Choroid plexus epithelial cell (primary cell): ENCODE results near the gene GAS1.

Experiments used
- DNase-seq: peaks from one replicate; pipeline ENCODE4 v3.0.0-alpha.2; 2010; ENCODE audit warnings: low read depth
- H3K4me3 ChIP-seq: 2 replicates; pipeline ENCODE4 v1.5.1; 2011; ENCODE audit warnings: low read depth, mild to moderate bottlenecking, control low read depth, low read length, moderate library complexity
- TF ChIP-seq, protein P1 (sequence below): conservative IDR thresholded peaks from 2 replicates; pipeline ENCODE4 v1.5.1; 2011; ENCODE audit warnings: low read depth, mild to moderate bottlenecking, control low read depth, inconsistent platforms, low read length, moderate library complexity

Gene GAS1

DNA sequence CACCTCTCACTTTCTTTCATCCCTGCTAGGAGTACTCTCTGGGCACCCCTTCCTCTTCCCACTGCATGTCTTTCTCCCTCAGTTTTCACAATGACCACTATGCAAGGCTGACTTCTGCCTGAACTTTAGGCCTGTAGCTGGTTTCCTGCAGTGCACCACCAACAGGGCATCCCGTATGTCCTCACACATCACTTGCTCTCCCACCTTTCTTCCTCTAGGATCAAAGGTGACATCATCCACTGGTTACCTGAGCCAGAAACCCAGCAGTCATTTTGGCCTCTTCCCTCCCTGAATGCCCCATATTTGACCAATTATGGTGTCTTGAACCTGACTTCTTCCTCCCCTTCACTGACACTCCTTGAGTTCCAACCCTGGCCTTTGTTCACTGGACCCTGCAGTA lies 8.5 kb downstream of the GAS1 start:
- no peak overlapping the region for H3K4me3 ChIP-seq
- DNase-seq = no peak
- TF ChIP-seq, protein P1, sequence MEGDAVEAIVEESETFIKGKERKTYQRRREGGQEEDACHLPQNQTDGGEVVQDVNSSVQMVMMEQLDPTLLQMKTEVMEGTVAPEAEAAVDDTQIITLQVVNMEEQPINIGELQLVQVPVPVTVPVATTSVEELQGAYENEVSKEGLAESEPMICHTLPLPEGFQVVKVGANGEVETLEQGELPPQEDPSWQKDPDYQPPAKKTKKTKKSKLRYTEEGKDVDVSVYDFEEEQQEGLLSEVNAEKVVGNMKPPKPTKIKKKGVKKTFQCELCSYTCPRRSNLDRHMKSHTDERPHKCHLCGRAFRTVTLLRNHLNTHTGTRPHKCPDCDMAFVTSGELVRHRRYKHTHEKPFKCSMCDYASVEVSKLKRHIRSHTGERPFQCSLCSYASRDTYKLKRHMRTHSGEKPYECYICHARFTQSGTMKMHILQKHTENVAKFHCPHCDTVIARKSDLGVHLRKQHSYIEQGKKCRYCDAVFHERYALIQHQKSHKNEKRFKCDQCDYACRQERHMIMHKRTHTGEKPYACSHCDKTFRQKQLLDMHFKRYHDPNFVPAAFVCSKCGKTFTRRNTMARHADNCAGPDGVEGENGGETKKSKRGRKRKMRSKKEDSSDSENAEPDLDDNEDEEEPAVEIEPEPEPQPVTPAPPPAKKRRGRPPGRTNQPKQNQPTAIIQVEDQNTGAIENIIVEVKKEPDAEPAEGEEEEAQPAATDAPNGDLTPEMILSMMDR = no peak

DNA sequence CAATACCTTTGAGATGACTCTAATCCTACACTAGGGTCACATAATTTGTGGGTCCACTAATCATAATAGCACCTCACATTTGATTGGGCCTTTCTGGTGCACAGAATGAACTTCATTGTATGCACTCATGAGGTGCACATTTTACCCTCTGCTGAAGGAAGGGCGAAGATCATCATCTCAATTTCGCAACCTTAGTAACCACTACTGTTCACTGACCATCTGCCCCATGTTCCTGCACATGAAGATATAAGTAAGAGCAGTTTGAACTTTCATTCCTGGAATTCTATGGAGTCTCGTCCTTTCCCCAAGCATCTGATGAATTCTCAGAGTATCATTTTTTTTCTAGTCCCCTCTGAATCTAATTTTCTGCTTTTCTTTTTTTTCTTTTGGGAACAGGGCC lies 21.2 kb downstream of the GAS1 start:
- no peak overlapping the region for H3K4me3 ChIP-seq
- no peak for DNase-seq
- TF ChIP-seq, protein P1 = no peak

- H3K4me3 ChIP-seq = no peak overlapping the region
- TF ChIP-seq, protein P1 = no peak
- peak; percentile 55 for DNase-seq
Observed at GRCh38 chr9:86925686-86926085, 21.6 kb downstream of the GAS1 start.

- H3K4me3 ChIP-seq = no peak overlapping the region
- TF ChIP-seq, protein P1 = no peak
- no peak for DNase-seq
Observed at GRCh38 chr9:86924206-86924605, 23.1 kb downstream of the GAS1 start.

DNA sequence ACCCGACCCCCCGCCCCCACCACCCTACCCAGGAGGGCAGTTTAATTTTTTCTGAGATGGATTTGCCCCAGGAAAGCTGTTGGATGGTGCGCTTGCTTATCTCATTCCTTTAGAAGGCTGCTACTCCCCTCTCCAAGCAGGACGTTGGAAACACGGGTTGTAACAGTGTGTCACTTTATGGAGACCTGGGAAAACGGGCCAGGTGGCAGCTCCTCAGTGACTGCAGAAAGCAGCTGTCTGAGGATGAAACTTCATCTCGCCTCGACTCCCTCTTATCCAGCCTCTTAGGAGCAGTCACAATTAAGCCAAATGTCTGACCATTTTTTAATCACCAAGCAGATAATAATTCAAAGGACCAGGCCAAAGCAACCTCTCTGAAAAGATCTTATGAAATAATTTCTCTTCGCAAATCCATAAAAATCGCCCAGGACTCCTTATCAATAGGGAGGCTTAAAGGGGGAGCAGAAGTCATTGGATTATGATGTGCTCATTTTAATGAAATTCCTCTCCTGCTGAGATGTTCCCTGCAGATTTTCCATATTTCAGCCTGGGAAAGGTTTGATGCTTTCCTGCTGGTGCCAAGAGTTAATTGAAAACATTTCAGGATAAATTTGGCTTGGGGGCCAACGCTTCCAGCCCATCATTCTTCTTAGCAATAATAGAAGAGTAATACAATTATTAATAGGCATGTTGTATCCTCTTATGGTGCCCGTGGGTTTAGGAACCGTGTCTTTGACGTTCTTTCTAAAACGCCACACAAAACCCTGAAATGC lies 26.0 kb downstream of the GAS1 start:
- no peak overlapping the region for H3K4me3 ChIP-seq
- TF ChIP-seq, protein P1 = no peak
- DNase-seq = no peak

DNA sequence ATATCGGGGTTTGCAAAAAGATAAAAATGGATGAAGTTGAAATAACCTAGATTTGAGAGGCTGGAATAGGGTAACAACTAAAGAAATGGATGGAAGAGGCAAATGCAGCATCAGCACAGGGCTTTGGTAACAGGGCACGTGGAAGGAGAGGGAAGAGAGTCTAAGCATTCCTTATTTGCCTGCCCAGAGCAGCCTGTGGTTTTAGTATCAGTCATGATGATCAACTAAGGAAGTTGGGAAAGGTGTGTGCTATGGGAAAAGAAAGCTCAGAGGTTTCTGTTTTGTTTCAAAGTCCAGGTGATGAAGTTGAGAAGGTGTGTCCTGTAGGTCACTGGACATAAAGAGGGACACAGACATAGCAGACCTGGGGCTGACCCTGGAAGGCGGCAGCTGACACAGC lies 28.8 kb downstream of the GAS1 start:
- TF ChIP-seq, protein P1 = no peak
- DNase-seq = no peak
- H3K4me3 ChIP-seq = no peak overlapping the region

DNA sequence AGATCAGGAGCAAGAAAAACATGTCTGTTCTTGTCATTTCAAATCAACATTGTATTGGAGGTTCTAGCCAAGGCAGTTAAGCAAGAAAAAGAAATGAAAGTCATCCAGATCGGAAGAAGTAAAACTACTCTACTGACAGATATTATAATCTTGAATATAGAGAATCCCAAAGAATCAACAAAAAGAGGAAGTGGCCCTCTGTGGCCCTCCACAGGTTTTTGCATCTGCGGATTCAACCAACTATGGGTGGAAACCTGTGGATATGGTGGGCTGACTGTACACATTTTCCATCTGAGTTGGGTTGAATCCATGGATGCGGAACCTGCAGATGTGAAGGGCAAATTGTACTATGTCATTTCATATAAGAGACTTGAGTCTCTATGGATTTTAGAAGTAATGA lies 35.1 kb downstream of the GAS1 start:
- no peak overlapping the region for H3K4me3 ChIP-seq
- TF ChIP-seq, protein P1 = no peak
- DNase-seq = no peak
